NCI-H1436 treated with DMSO at 0.1 percent for 48 hours (cell line): ENCODE results near the gene BNIP2.
"Not testable (repeated sequence)": the region's sequence is repeated elsewhere in the genome, so short reads cannot be mapped to it uniquely, and the experiment has no call there.

ENCODE experiments used
- DNase-seq: peaks from one replicate; lab custom pipeline; 2025; lab: John Stamatoyannopoulos, UW

BNIP2 gene

GRCh38 chr15:59687836-59688235 is 1.3 kb downstream of the BNIP2 start:
- DNase-seq, result no peak

GRCh38 chr15:59686389-59686788 is 2.7 kb downstream of the BNIP2 start:
- no peak for DNase-seq

- DNase-seq, result no peak
Observed at GRCh38 chr15:59685737-59686297, 3.3 kb downstream of the BNIP2 start.

GRCh38 chr15:59680870-59681269 is 8.2 kb downstream of the BNIP2 start:
- no peak for DNase-seq

- no peak for DNase-seq
Observed at GRCh38 chr15:59680346-59680745, 8.8 kb downstream of the BNIP2 start.

GRCh38 chr15:59678620-59679019 is 10.5 kb downstream of the BNIP2 start:
- no peak for DNase-seq

GRCh38 chr15:59678172-59678571 is 10.9 kb downstream of the BNIP2 start:
- no peak for DNase-seq

- DNase-seq, result no peak
Observed at GRCh38 chr15:59676565-59676964, 12.6 kb downstream of the BNIP2 start.

- DNase-seq, result no peak
Observed at GRCh38 chr15:59674361-59674877, 14.7 kb downstream of the BNIP2 start.

GRCh38 chr15:59668556-59668955 is 20.6 kb downstream of the BNIP2 start:
- DNase-seq, result no peak

GRCh38 chr15:59662260-59662659 is 26.9 kb downstream of the BNIP2 start:
- no peak for DNase-seq

GRCh38 chr15:59659366-59659765 is 29.8 kb downstream of the BNIP2 start:
- no peak for DNase-seq

GRCh38 chr15:59657635-59658125 is 31.4 kb downstream of the BNIP2 start:
- no peak for DNase-seq

GRCh38 chr15:59656897-59657634 is 32.1 kb downstream of the BNIP2 start, which contains the start of gene GTF2A2:
GTF2A2 (minus strand) TSS chr15:59657515; CDS start chr15:59652277, 5,238 bp downstream.
- DNase-seq, result peak; percentile 60

GRCh38 chr15:59654046-59654445 is 35.1 kb downstream of the BNIP2 start:
- DNase-seq, result no peak

GRCh38 chr15:59649603-59650002 is 39.5 kb downstream of the BNIP2 start:
- DNase-seq, result no peak

GRCh38 chr15:59647085-59647484 is 42.0 kb downstream of the BNIP2 start:
- DNase-seq, result no peak

GRCh38 chr15:59646277-59646676 is 42.8 kb downstream of the BNIP2 start:
- no peak for DNase-seq

- DNase-seq, result not testable (repeated sequence)
Observed at GRCh38 chr15:59645812-59646211, 43.3 kb downstream of the BNIP2 start.

GRCh38 chr15:59644756-59645155 is 44.4 kb downstream of the BNIP2 start:
- no peak for DNase-seq

- DNase-seq, result no peak
Observed at GRCh38 chr15:59642351-59642750, 46.8 kb downstream of the BNIP2 start.

GRCh38 chr15:59637507-59637906 is 51.6 kb downstream of the BNIP2 start:
- DNase-seq, result not testable (repeated sequence)

GRCh38 chr15:59636184-59636583 is 52.9 kb downstream of the BNIP2 start:
- DNase-seq, result no peak
